ENCODE measurements around the gene PKP4. TPM values are rescaled to one million over a fixed set of nuclear protein-coding genes. Genes with fewer than 3 reads are reported as not detected.

Gene PKP4
- polyA plus RNA-seq, 1 donor from 2014 or later: 24.2 TPM

DNA sequence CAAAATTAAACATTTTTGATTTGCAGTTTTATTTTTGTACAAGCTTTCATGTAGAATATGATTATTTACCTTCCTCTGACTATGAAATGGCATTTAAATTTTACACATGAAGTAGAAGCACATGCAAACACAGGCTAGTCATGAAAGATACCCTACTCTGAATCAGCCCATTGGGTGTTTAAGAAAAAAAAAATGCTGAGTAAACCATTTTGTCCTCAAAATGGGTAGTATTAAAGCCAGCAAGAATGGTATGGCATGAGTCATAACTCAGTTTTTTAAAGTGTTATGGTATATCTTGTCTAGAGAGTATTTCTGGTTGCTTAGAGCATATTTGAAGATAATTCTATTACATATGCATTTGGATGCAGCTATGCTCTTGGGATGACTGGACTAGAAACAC is 55.0 kb downstream of the PKP4 start:
- no peak overlapping the region for H3K4me2 ChIP-seq (ENCODE audit: low read length)

GRCh38 chr2:158512323-158512722 is 55.6 kb downstream of the PKP4 start:
- no peaks in the 10 kb centered on the region for H3K79me2 ChIP-seq (replicated peaks; ENCODE audit: insufficient read depth, low read length)

More for the DNA sequence above, 55.0 kb downstream of the PKP4 start:
- Histone ChIP-seq H3K9me2 (ENCODE audit: insufficient read depth, low read length) (no peaks in the 10 kb centered on the region), H3K9ac (ENCODE audit: low read length) (no peak overlapping the region), H3K4me3 (ENCODE audit: low read length) (no peak overlapping the region), H3K27ac (ENCODE audit: low read length) (no peak overlapping the region), H3K36me3 (ENCODE audit: insufficient read depth, low read length) (no peaks in the 10 kb centered on the region), H4K20me1 (ENCODE audit: insufficient read depth) (no peaks in the 10 kb centered on the region), H2AFZ (ENCODE audit: low read depth, low read length) (no peak overlapping the region), H3K79me2 (replicated peaks; ENCODE audit: insufficient read depth, low read length) (no peaks in the 10 kb centered on the region), H3K27me3 (ENCODE audit: insufficient read depth, low read depth, low read length) (no peaks in the 10 kb centered on the region), H3F3A (ENCODE audit: insufficient read depth, low read length, poor library complexity, severe bottlenecking) (no peaks in the 10 kb centered on the region), H3K9me3 (ENCODE audit: low read length) (no peaks in the 10 kb centered on the region)
- TF ChIP-seq, protein P1, sequence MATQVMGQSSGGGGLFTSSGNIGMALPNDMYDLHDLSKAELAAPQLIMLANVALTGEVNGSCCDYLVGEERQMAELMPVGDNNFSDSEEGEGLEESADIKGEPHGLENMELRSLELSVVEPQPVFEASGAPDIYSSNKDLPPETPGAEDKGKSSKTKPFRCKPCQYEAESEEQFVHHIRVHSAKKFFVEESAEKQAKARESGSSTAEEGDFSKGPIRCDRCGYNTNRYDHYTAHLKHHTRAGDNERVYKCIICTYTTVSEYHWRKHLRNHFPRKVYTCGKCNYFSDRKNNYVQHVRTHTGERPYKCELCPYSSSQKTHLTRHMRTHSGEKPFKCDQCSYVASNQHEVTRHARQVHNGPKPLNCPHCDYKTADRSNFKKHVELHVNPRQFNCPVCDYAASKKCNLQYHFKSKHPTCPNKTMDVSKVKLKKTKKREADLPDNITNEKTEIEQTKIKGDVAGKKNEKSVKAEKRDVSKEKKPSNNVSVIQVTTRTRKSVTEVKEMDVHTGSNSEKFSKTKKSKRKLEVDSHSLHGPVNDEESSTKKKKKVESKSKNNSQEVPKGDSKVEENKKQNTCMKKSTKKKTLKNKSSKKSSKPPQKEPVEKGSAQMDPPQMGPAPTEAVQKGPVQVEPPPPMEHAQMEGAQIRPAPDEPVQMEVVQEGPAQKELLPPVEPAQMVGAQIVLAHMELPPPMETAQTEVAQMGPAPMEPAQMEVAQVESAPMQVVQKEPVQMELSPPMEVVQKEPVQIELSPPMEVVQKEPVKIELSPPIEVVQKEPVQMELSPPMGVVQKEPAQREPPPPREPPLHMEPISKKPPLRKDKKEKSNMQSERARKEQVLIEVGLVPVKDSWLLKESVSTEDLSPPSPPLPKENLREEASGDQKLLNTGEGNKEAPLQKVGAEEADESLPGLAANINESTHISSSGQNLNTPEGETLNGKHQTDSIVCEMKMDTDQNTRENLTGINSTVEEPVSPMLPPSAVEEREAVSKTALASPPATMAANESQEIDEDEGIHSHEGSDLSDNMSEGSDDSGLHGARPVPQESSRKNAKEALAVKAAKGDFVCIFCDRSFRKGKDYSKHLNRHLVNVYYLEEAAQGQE (IDR thresholded peaks at IDR 0.05; ENCODE audit: borderline replicate concordance): no peak
- TF ChIP-seq RAD21 (conservative IDR thresholded peaks at IDR 0.05) (no peak), EZH2 (IDR thresholded peaks at IDR 0.05; ENCODE audit: borderline replicate concordance, insufficient read depth, low read length, poor library complexity, severe bottlenecking) (no peak), EP300 (conservative IDR thresholded peaks at IDR 0.05; ENCODE audit: poor library complexity, severe bottlenecking) (no peak), SMC3 (conservative IDR thresholded peaks at IDR 0.05; ENCODE audit: poor library complexity) (no peak), MXI1 (conservative IDR thresholded peaks at IDR 0.05; ENCODE audit: poor library complexity, severe bottlenecking) (no peak), TAF1 (IDR thresholded peaks at IDR 0.05; ENCODE audit: low read depth) (no peak), POLR2AphosphoS5 (IDR thresholded peaks at IDR 0.05) (no peak)
- TF ChIP-seq, protein P2, sequence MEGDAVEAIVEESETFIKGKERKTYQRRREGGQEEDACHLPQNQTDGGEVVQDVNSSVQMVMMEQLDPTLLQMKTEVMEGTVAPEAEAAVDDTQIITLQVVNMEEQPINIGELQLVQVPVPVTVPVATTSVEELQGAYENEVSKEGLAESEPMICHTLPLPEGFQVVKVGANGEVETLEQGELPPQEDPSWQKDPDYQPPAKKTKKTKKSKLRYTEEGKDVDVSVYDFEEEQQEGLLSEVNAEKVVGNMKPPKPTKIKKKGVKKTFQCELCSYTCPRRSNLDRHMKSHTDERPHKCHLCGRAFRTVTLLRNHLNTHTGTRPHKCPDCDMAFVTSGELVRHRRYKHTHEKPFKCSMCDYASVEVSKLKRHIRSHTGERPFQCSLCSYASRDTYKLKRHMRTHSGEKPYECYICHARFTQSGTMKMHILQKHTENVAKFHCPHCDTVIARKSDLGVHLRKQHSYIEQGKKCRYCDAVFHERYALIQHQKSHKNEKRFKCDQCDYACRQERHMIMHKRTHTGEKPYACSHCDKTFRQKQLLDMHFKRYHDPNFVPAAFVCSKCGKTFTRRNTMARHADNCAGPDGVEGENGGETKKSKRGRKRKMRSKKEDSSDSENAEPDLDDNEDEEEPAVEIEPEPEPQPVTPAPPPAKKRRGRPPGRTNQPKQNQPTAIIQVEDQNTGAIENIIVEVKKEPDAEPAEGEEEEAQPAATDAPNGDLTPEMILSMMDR (IDR thresholded peaks at IDR 0.05; ENCODE audit: poor library complexity, severe bottlenecking): no peak

More at GRCh38 chr2:158512323-158512722, 55.6 kb downstream of the PKP4 start:
- no peaks in the 10 kb centered on the region for H3K27me3 ChIP-seq (ENCODE audit: insufficient read depth, low read depth, low read length)
- H3F3A ChIP-seq (ENCODE audit: insufficient read depth, low read length, poor library complexity, severe bottlenecking): no peaks in the 10 kb centered on the region
- H2AFZ ChIP-seq (ENCODE audit: low read depth, low read length): no peak overlapping the region
- H3K9me2 ChIP-seq (ENCODE audit: insufficient read depth, low read length): no peaks in the 10 kb centered on the region
- TF ChIP-seq, protein P1 (IDR thresholded peaks at IDR 0.05; ENCODE audit: borderline replicate concordance): no peak
- no peak for TF ChIP-seq RAD21 (conservative IDR thresholded peaks at IDR 0.05)
- no peak for TF ChIP-seq MXI1 (conservative IDR thresholded peaks at IDR 0.05; ENCODE audit: poor library complexity, severe bottlenecking)
- no peak for TF ChIP-seq EP300 (conservative IDR thresholded peaks at IDR 0.05; ENCODE audit: poor library complexity, severe bottlenecking)
- TF ChIP-seq, protein P2 (IDR thresholded peaks at IDR 0.05; ENCODE audit: poor library complexity, severe bottlenecking): no peak
- no peak for TF ChIP-seq EZH2 (IDR thresholded peaks at IDR 0.05; ENCODE audit: borderline replicate concordance, insufficient read depth, low read length, poor library complexity, severe bottlenecking)
- no peak for TF ChIP-seq SMC3 (conservative IDR thresholded peaks at IDR 0.05; ENCODE audit: poor library complexity)
- TF ChIP-seq TAF1 (IDR thresholded peaks at IDR 0.05; ENCODE audit: low read depth): no peak
- TF ChIP-seq POLR2AphosphoS5 (IDR thresholded peaks at IDR 0.05): no peak
- no peaks in the 10 kb centered on the region for H4K20me1 ChIP-seq (ENCODE audit: insufficient read depth)
- no peak overlapping the region for H3K27ac ChIP-seq (ENCODE audit: low read length)
- H3K36me3 ChIP-seq (ENCODE audit: insufficient read depth, low read length): no peaks in the 10 kb centered on the region
- H3K9ac ChIP-seq (ENCODE audit: low read length): no peak overlapping the region
- H3K9me3 ChIP-seq (ENCODE audit: low read length): no peaks in the 10 kb centered on the region
- no peak overlapping the region for H3K4me2 ChIP-seq (ENCODE audit: low read length)
- no peak overlapping the region for H3K4me3 ChIP-seq (ENCODE audit: low read length)
